KOPT-K1 (cell line): ENCODE data around the gene CDC42EP2.

ENCODE experiments used
- H3K27ac ChIP-seq: fragments of 200-600 bp; sonication (generic); 2 replicates; pipeline ENCODE4 v1.5.1; 2016; ENCODE audit warnings: antibody characterized with exemption, mild to moderate bottlenecking, low read depth, low read length; ENCODE audit not compliant: poor library complexity, severe bottlenecking
- H3K36me3 ChIP-seq: fragments of 200-600 bp; sonication (generic); 2 replicates; pipeline ENCODE4 v1.5.1; 2017; ENCODE audit warnings: antibody characterized with exemption, mild to moderate bottlenecking, low read length, moderate library complexity; ENCODE audit not compliant: insufficient read depth
- H3K9me3 ChIP-seq: fragments of 200-600 bp; sonication (generic); 2 replicates; pipeline ENCODE4 v1.5.1; 2017; ENCODE audit warnings: antibody characterized with exemption, low read length, mild to moderate bottlenecking; ENCODE audit not compliant: insufficient read depth, poor library complexity, severe bottlenecking

The CDC42EP2 gene, protein sequence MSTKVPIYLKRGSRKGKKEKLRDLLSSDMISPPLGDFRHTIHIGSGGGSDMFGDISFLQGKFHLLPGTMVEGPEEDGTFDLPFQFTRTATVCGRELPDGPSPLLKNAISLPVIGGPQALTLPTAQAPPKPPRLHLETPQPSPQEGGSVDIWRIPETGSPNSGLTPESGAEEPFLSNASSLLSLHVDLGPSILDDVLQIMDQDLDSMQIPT

GRCh38 chr11:65314501-65315203 is at the start of gene CDC42EP2:
CDC42EP2 (plus strand) TSS chr11:65314866; CDS start chr11:65320899, 6,033 bp downstream.
- Histone ChIP-seq H3K9me3 (no peaks in the 10 kb centered on the region), H3K36me3 (no peaks in the 10 kb centered on the region), H3K27ac (peak within 1 kb of the TSS; percentile 16)

GRCh38 chr11:65266210-65266609 is 48.5 kb upstream of the CDC42EP2 start:
- no peak overlapping the region for H3K27ac ChIP-seq
- no peaks in the 10 kb centered on the region for H3K9me3 ChIP-seq
- peaks cover 71% of the 10 kb centered on the region for H3K36me3 ChIP-seq

DNA sequence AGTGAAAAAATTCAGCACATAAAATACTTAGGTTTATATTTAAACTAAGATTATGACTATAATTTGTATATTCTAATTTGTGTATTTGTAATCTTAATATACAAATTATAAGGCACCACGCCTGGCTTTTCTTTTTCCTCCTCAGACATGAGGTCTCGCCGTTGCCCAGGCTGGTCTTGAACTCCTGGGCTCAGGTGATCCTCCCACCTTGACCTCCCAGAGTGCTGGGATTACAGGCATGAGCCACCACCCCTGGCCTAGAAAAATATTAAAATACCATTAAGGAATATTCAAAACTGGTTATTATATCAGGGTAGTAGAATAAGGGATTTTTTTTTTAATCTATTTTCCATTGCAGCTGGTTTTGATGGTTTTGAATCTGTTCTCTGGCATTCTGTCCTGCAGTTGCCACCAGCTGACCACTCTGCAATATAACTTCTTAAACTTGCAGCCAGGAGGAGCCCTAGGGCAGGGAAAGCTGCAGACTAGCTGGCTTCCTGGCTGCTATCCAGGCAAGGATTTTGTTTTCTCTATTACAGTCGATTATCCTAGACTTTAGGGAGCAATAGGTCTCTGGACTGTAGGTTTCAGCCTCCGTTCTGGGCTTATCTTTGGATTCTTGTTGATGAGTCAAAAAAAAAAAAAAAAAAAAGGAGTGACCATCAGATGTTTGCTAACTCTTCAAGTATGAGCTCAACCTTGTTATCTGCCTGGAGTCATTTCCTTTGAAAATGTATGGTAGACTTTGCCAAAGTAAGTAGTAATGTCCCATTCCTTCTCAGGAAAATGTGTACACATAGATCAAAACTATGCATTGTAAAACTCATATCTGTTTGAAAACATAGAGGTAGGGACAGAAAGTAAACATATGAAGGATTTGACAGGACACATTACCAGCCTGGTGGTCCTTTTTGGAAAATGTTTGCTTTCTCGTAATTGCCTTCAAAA is 39.7 kb upstream of the CDC42EP2 start:
- Histone ChIP-seq H3K36me3 (peaks cover 94% of the 10 kb centered on the region), H3K9me3 (no peaks in the 10 kb centered on the region), H3K27ac (no peak overlapping the region)

GRCh38 chr11:65275906-65276305 is 38.8 kb upstream of the CDC42EP2 start:
- no peaks in the 10 kb centered on the region for H3K9me3 ChIP-seq
- no peak overlapping the region for H3K27ac ChIP-seq
- H3K36me3 ChIP-seq: peaks cover 94% of the 10 kb centered on the region

- Histone ChIP-seq H3K27ac (no peak overlapping the region), H3K9me3 (no peaks in the 10 kb centered on the region), H3K36me3 (peaks cover 95% of the 10 kb centered on the region)
Measured at GRCh38 chr11:65277631-65278277, 36.9 kb upstream of the CDC42EP2 start.

- Histone ChIP-seq H3K9me3 (no peaks in the 10 kb centered on the region), H3K36me3 (peaks cover 96% of the 10 kb centered on the region), H3K27ac (no peak overlapping the region)
Measured at GRCh38 chr11:65278356-65278755, 36.3 kb upstream of the CDC42EP2 start.

DNA sequence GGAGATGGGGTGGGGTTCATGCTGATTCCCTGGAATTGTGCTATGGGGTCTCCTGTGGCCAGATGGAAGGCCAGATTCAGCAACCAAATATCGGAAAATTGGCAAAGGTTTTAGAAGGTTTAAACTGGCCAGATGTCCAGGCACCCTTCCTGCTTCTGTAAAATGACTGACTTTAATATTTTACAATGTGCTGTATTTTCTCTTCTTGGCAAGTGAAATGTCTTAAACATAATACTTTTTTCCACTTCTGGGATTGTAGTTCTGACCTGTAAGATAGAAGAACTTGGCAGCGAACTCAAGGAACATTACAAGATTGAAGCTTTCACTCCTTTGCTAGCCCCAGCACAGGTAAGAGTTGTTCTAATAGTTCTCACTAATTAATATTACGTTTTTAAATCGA is 35.4 kb upstream of the CDC42EP2 start:
- peaks cover 98% of the 10 kb centered on the region for H3K36me3 ChIP-seq
- H3K27ac ChIP-seq: no peak overlapping the region

DNA sequence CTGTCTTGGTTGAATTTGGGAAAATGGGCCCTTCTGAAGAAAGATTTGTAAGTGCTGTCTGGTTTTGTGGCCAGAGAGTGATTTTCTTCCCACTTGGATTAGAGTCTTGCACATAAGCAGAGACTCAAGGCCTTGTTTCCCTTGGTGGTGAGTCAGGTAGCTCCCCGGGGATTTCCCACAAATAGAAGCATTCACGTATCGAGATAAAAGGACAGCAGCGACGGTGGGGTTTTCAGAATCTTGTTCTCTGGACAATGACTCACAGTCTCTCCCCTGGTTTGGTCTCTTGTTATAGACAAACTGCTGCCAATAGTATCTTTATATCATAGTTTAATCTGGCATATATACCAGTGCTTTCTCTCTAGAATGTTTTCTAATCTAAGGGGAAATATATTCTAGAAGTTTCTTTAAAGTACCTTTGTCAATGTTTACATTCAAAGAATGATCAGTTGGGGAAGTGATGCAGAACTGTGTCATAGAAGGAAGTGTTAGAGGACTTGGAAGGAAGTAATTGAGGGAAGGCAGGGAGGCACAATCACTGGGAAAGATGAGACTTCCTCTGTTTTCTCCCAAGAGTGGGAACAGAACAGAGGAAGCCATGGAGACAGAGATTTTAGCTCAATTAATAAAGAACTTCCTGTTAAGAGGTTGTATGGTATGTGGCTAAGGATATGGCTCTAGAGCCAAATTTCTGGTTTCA is 34.8 kb upstream of the CDC42EP2 start:
- H3K36me3 ChIP-seq: peaks cover 100% of the 10 kb centered on the region
- no peaks in the 10 kb centered on the region for H3K9me3 ChIP-seq
- H3K27ac ChIP-seq: no peak overlapping the region

More for the DNA sequence above, 35.4 kb upstream of the CDC42EP2 start:
- H3K9me3 ChIP-seq: no peaks in the 10 kb centered on the region

DNA sequence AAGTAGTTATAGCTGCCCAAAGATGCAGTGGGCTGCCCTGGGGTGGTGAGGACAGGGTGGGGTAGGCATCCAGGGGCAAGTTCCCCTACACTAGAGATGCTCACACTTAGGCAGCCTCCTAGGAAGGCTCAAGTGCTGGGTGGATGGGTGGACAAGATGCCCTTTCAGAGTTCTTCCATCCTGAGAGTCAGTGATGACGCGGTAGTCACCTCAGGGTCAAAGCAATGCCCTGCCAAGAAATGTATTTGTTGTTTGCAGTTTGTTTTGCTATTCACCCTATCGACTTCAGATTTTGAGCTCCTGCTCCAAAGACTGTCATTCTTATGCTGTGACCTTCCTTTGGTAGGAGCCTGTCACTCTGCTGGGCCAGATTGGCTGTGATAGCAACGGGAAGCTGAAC is 34.0 kb upstream of the CDC42EP2 start:
- Histone ChIP-seq H3K27ac (no peak overlapping the region), H3K36me3 (peaks cover 100% of the 10 kb centered on the region), H3K9me3 (no peaks in the 10 kb centered on the region)

- Histone ChIP-seq H3K27ac (no peak overlapping the region), H3K36me3 (peaks cover 100% of the 10 kb centered on the region), H3K9me3 (no peaks in the 10 kb centered on the region)
Measured at GRCh38 chr11:65286686-65287085, 28.0 kb upstream of the CDC42EP2 start.

GRCh38 chr11:65287601-65288000 is 27.1 kb upstream of the CDC42EP2 start:
- Histone ChIP-seq H3K9me3 (no peaks in the 10 kb centered on the region), H3K36me3 (peaks cover 100% of the 10 kb centered on the region), H3K27ac (no peak overlapping the region)

- no peak overlapping the region for H3K27ac ChIP-seq
- peaks cover 100% of the 10 kb centered on the region for H3K36me3 ChIP-seq
- no peaks in the 10 kb centered on the region for H3K9me3 ChIP-seq
Measured at GRCh38 chr11:65288706-65289536, 25.7 kb upstream of the CDC42EP2 start.

- no peaks in the 10 kb centered on the region for H3K9me3 ChIP-seq
- H3K36me3 ChIP-seq: peaks cover 100% of the 10 kb centered on the region
- no peak overlapping the region for H3K27ac ChIP-seq
Measured at GRCh38 chr11:65290448-65291165, 24.1 kb upstream of the CDC42EP2 start.
